ENCODE results near the gene TLX3. TPM values are rescaled to one million over a fixed set of nuclear protein-coding genes. Genes with fewer than 3 reads are reported as not detected.

TLX3 gene
- total RNA-seq, 8 experiments from 2014 or later: not detected

DNA sequence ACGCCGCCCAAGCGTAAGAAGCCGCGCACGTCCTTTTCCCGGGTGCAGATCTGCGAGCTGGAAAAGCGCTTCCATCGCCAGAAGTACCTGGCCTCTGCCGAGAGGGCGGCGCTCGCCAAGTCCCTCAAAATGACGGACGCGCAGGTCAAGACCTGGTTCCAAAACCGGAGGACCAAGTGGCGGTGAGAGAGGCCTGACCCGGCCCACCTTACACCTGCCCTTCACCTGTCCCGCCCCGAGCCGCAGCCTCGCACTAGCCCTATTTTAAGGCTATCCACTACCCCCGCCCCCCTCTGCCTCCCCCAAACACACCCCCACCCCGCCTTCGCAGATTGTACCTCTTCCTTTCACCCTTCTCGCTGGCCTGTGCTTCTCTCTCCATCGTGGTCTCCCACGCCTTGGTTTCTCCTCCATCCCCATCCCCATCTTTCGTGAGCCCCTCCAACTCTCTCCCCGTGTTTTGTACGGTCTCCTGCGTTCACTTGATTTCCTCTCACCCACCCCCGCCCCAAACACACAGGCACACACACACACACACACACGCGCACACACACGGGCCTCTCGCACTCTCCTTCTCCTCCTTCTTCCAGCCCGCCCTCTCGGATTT, 1.3 kb downstream of the TLX3 start:
- in situ Hi-C loops (cut with MboI; ENCODE audit: low pct_unique_long_range_greater_than_20kb in 2 of 9, low sequenced_read_pairs in 9 of 9, unreplicated experiment in 9 of 9): no loop called here
- 0 to 15% (median 2%) methylated on average over 1 to 11 of the region's 41 CpGs; no CpG with 5 or more reads in 7 of the 10 experiments for WGBS, 10 experiments
- no peak overlapping the region for H3K4me3 ChIP-seq
- ATAC-seq (replicated peaks in 6 of 8): no peak
- H3K27ac ChIP-seq: no peak overlapping the region
- H3K4me1 ChIP-seq (replicated peaks in 1 of 2): peaks cover 6 to 19% of the 10 kb centered on the region in 2 donors

DNA sequence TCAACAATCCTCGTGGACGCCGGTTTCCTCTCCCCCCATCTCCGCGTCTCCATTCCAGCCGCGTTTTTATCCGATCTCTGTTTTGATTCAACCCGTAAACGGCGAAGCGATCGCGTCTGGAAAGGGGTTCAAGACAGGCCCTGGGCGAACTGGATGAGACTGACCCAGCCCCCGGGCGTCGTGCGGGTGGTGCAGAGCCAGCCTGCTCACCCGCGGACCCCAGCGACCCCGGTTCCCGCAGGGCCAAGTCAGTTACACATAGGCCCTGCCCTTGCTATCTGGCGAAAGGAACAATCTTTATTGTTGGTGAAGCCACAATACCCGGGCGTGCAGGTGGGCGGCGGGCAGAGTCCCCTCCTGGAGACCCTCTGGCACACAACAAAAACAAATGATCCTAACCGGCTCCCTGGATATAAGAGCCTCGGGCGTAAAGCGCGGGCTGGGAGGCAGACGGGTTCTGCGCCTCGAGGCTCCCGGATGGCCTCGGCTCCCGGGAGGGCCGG, 1.8 kb downstream of the TLX3 start:
- WGBS, 10 experiments: 0 to 20% (median 3%) methylated on average over 1 to 15 of the region's 41 CpGs; no CpG with 5 or more reads in 4 of the 10 experiments
- peaks cover 6 to 19% of the 10 kb centered on the region in 2 donors for H3K4me1 ChIP-seq (replicated peaks in 1 of 2)
- peak in 3 of 8 experiments; percentile 3 to 15 (median 4) for ATAC-seq (replicated peaks in 6 of 8)
- in situ Hi-C loops (cut with MboI; ENCODE audit: low pct_unique_long_range_greater_than_20kb in 2 of 9, low sequenced_read_pairs in 9 of 9, unreplicated experiment in 9 of 9): no loop called here
- H3K27ac ChIP-seq: no peak overlapping the region
- H3K4me3 ChIP-seq: no peak overlapping the region

DNA sequence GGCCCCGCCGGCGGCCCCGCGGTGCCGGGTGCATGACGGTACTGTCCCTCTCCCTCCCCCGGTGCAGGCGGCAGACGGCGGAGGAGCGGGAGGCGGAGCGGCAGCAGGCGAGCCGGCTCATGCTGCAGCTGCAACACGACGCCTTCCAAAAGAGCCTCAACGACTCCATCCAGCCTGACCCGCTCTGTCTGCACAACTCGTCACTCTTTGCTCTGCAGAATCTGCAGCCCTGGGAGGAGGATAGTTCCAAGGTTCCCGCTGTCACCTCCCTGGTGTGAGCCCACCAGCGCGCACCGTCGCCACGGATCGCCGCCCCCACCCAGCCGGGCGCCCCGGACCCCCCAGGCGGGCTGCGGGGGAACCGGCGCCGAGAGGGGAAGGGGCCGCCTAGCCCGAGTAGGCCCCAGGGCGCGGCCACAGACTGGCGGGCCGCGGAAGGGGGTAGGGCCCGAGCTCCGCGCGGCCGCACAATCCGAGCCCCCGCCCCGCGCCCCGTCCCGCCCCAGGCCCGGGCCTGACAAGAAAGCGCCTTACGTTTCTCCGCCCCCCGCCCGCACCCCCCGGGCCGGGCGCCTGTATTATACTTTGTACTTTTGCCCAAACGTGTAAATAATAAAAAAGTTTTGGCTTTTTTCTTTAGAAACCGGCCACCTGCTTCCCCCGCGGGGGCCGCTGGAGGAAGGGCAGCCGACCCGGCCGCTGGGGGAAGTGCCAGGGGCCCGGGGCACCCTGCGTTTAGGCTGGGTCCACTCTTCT, 2.5 kb downstream of the TLX3 start:
- in situ Hi-C loops (cut with MboI; ENCODE audit: low pct_unique_long_range_greater_than_20kb in 2 of 9, low sequenced_read_pairs in 9 of 9, unreplicated experiment in 9 of 9): no loop called here
- Histone ChIP-seq H3K27ac (no peak overlapping the region), H3K4me1 (replicated peaks in 1 of 2) (peaks cover 6 to 21% of the 10 kb centered on the region in 2 donors), H3K4me3 (no peak overlapping the region)
- WGBS, 10 experiments: 0% methylated on average over 1 to 10 of the region's 74 CpGs; no CpG with 5 or more reads in 7 of the 10 experiments
- peak in 7 of 8 experiments; percentile 12 to 66 (median 61) for ATAC-seq (replicated peaks in 6 of 8)

DNA sequence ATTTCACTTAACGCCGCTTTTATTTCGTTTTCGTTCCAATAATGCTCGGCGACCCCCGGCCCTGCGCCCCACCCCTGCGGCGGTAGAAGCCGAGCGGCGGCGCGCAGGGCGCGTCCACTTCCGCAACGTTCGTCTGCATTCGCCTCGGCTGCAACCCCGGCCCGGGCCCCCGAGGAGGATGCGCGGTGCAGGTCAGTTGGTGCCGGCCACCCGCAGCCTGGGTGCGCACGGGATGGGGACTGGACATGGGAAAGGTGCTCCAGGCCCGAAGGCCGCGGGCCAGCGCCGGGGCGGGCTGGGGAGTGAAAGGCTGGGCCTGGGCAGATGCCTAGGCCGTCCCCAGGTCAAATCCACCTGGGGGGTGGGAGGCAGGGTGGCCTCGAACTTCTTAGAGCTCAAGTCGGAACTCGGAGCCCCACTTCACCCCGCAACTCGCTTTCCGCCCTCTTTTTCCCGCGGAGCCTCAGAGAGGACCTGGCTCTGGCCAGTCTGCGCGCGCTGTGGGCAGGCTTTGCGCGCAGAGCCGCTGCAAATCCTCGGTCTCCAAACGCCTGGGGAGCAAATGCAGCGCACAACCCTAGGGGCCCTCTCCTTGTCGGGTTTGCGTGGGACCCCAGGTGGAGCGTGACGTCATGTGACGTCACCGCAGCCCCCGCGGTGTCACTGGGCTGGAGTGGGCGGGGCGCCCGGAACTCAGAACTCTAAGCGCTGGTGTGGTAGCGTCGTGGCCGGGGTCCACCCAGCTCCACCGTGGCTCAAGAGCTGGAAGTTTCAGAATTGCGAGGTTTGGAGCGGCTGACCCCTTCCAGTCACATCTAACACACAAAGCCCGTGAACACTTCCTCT, 3.3 kb downstream of the TLX3 start:
- Histone ChIP-seq H3K27ac (no peak overlapping the region), H3K4me3 (no peak overlapping the region), H3K4me1 (replicated peaks in 1 of 2) (peaks cover 6 to 21% of the 10 kb centered on the region in 2 donors)
- no peak for ATAC-seq (replicated peaks in 6 of 8)
- 0 to 4% (median 1%) methylated on average over 1 to 16 of the region's 74 CpGs for WGBS, 10 experiments
- in situ Hi-C loops (cut with MboI; ENCODE audit: low pct_unique_long_range_greater_than_20kb in 2 of 9, low sequenced_read_pairs in 9 of 9, unreplicated experiment in 9 of 9): no loop called here

DNA sequence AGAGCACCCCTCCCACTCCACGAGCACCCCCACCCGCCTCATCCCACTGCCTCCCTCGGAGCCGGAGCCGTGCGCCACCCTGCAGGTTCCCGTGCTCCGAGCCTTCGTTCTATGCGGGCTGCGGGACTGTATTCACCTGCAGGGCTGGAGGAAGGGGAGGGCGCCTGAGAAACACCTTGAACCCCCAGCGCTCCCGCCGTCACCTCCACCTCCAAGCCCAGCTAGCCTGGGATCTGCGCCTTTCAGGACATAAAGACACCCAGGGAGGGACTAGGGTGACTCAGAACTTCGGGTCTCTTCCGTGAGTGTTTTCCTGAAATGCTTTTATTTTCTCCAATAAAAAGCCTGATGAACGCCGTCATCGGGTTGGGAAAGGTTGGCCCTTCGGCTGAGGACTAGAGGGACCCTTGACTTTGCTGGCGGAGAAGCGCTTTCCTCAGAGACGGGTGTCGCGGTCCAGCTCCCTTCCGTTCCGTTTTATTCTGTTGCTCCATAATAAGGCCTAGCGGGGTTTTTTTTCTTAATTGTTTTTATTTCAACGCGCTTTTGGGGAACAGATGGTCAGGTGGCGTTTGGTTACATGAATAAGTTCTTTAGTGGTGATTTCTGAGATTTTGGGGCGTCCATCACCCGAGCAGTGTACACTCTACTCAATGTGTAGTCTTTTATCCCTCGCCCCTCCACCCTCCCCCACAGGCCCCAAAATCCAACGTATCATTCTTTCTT, 4.6 kb downstream of the TLX3 start:
- no peak overlapping the region for H3K27ac ChIP-seq
- in situ Hi-C loops (cut with MboI; ENCODE audit: low pct_unique_long_range_greater_than_20kb in 2 of 9, low sequenced_read_pairs in 9 of 9, unreplicated experiment in 9 of 9): no loop called here

DNA sequence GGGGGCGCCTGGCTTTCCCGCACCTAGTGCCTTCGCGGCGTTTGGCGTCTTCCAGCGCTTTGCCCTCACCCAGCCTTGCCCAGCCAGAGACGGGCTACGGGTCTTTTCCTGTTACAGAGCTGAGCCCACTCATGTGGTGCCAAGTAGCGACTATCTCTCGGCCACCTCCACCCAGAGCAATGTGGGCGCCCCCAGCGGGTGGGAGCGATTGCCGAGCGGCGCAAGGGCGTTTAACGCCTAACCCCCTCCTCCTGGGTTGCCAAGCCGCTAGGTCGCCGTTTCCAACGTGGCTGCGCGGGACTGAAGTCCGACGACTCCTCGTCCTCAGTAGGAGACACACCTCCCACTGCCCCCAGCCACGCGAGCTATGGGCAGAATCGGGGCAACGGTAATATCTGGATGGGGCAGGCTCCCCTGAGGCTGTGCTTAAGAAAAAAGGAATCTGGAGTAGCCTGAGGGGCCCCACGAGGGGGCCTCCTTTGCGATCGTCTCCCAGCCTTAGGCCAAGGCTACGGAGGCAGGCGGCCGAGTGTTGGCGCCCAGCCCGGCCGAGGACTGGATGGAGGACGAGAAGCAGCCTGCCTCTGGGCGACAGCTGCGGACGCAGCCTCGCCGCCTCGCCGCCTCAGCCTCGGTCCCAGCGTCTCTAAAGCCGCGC, 5.8 kb downstream of the TLX3 start:
- 1 to 2% methylated on average over 11 to 15 of the region's 53 CpGs; no CpG with 5 or more reads in 8 of the 10 experiments for WGBS, 10 experiments
- in situ Hi-C loops (cut with MboI; ENCODE audit: low pct_unique_long_range_greater_than_20kb in 2 of 9, low sequenced_read_pairs in 9 of 9, unreplicated experiment in 9 of 9): no loop called here
- Histone ChIP-seq H3K4me3 (no peak overlapping the region), H3K4me1 (replicated peaks in 1 of 2) (peaks cover 6 to 19% of the 10 kb centered on the region in 2 donors), H3K27ac (no peak overlapping the region)
- ATAC-seq (replicated peaks in 6 of 8): peak in 7 of 8 experiments; percentile 14 to 49 (median 30)

More for the DNA sequence above, 4.6 kb downstream of the TLX3 start:
- no peak for ATAC-seq (replicated peaks in 6 of 8)
- Histone ChIP-seq H3K4me1 (replicated peaks in 1 of 2) (peaks cover 6 to 21% of the 10 kb centered on the region in 2 donors), H3K4me3 (no peak overlapping the region)
- WGBS, 10 experiments: 3 to 41% (median 10%) methylated on average over 1 to 20 of the region's 37 CpGs; no CpG with 5 or more reads in 3 of the 10 experiments

DNA sequence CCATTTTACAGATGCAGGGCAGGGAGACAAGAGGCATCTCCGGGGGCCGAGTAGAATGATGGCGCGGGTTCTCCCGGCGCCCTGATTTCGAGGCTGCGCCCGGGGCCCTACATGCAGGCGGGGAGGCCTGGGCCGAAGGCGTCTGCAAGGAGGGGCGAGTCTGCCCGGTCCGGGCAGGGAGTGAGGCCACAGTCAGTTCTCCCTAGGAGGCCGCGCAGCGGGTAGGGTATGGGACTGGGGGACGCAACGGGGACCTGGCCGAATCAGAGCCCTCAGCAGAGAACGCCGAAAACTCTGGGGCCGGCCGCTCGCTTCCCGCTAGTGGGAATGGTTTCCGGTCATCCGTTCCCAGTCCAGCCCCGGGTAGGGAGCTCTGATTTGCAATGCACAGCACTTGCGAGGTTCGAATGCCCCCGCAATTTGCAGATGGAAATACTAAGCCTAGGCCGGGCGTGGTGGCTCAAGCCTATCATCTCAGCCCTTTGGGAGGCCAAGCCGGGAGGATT, 6.4 kb downstream of the TLX3 start:
- WGBS, 10 experiments: 0 to 13% (median 0%) methylated on average over 1 to 12 of the region's 36 CpGs; no CpG with 5 or more reads in 1 of the 10 experiments
- in situ Hi-C loops (cut with MboI; ENCODE audit: low pct_unique_long_range_greater_than_20kb in 2 of 9, low sequenced_read_pairs in 9 of 9, unreplicated experiment in 9 of 9): no loop called here
- H3K4me3 ChIP-seq: no peak overlapping the region
- no peak overlapping the region for H3K27ac ChIP-seq
- peaks cover 6 to 19% of the 10 kb centered on the region in 2 donors for H3K4me1 ChIP-seq (replicated peaks in 1 of 2)
- peak in 3 of 8 experiments; percentile 10 to 76 (median 61) for ATAC-seq (replicated peaks in 6 of 8)

DNA sequence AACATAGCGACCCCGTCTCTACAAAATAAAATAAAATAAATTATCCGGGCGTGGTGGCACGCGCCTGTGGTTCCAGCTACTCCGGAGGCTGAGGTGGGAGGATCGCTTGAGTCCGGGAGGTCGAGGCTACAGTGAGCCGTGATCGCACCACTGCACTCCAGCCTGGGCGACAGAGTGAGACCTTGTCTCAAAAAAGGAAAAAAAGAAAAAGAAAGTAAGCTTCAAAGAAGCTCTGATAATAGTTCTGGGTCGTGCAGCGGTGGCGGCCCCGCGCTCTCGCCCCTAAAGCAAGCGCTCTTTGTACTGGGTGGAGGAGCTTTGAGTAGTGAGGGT, 6.8 kb downstream of the TLX3 start:
- WGBS, 10 experiments: 0 to 9% (median 7%) methylated on average over 2 to 20 of the region's 20 CpGs; no CpG with 5 or more reads in 5 of the 10 experiments
- no peak for ATAC-seq (replicated peaks in 6 of 8)
- peaks cover 4 to 19% of the 10 kb centered on the region in 2 donors for H3K4me1 ChIP-seq (replicated peaks in 1 of 2)
- no peak overlapping the region for H3K4me3 ChIP-seq
- H3K27ac ChIP-seq: no peak overlapping the region
- in situ Hi-C loops (cut with MboI; ENCODE audit: low pct_unique_long_range_greater_than_20kb in 2 of 9, low sequenced_read_pairs in 9 of 9, unreplicated experiment in 9 of 9): no loop called here

DNA sequence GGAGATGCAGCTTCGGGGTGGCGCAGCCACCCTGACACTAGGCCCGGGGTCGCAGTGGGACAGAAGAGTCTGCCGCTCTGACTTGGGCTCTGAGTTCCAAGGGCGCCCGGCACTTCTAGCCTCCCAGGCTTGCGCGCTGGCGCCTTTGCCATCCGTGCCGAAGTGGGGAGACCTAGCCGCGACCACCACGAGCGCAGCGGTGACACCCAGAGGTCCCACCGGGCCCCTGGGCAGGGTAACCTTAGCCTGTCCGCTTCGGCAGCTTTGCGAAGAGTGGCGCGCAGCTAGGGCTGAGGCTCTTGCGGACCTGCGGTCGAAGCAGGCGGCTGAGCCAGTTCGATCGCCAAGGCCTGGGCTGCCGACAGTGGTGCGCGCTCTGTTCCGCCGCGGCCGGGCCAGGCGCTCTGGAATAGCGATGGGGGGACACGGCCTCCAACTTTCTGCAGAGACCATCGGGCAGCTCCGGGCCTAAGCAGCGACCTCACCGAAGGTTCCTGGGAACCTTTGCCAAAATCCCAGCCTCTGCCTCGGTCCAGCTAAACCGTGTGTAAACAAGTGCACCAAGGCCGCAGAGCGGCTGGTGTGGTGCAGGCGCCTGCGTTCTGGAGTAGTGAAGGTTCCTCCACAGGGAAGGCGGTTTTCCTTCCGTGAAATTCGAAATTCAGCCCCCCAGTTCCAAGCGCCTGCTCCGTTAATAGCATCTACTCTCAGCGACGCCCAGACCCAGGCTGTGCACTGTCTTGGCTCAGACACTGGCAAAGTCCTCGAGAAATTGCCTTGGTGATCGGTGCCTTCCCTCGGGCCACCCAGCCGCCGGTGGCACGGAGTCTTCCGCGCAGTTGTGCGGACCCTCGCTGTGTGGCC, 7.4 kb downstream of the TLX3 start:
- in situ Hi-C loops (cut with MboI; ENCODE audit: low pct_unique_long_range_greater_than_20kb in 2 of 9, low sequenced_read_pairs in 9 of 9, unreplicated experiment in 9 of 9): no loop called here
- peaks cover 0 to 15% of the 10 kb centered on the region in 2 donors for H3K4me1 ChIP-seq (replicated peaks in 1 of 2)
- WGBS, 10 experiments: 0 to 16% (median 7%) methylated on average over 3 to 37 of the region's 66 CpGs; no CpG with 5 or more reads in 4 of the 10 experiments
- no peak overlapping the region for H3K4me3 ChIP-seq
- peak in 3 of 8 experiments; percentile 31 to 43 (median 40) for ATAC-seq (replicated peaks in 6 of 8)
- H3K27ac ChIP-seq: no peak overlapping the region

DNA sequence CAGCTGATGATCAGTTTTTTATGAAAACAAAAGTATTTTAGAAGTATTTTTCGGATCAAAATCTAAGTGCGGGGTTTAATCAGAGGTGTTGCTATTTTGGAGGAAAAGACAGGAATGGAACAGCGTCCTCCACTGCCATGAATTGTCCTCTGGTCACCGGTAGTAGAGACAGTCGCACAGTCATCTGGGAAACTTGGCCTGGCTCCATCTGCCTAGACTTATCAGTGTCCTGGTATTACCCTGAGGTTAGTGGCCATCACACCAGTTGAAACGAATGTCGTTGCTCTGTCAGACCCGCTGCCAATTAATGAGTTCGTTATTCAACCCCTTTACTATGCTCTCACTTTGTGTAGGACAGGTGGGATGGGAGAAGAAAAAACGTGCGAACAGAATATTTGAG, 8.2 kb downstream of the TLX3 start:
- no peak for ATAC-seq (replicated peaks in 6 of 8)
- H3K4me1 ChIP-seq (replicated peaks in 1 of 2): peaks cover 0 to 7% of the 10 kb centered on the region in 2 donors

DNA sequence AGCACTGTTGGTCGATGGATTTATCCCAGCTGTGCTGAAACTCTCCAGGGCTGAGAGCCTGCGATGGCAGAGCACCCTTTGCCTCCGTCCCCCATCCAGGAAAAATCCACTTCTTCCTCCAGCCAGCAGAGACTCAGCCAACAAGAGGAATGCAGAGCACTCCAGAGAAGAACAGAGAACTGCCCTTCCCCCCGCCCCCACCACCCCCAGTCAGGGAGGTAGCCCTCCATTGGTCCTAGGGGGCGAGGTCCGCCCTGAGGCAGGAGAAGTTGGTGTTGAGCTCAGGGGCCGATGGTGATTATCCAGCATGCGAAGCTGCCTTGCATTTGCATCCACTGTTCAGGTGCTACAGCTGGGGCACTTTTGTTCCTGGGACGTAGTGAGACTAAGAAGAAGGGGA, 9.0 kb downstream of the TLX3 start:
- H3K4me1 ChIP-seq (replicated peaks in 1 of 2): peaks cover 0 to 6% of the 10 kb centered on the region in 2 donors
- no peak for ATAC-seq (replicated peaks in 6 of 8)
- no peak overlapping the region for H3K27ac ChIP-seq
- WGBS, 10 experiments: 0% methylated on average over 2 of the region's 9 CpGs; no CpG with 5 or more reads in 8 of the 10 experiments
- H3K4me3 ChIP-seq: no peak overlapping the region
- in situ Hi-C loops (cut with MboI; ENCODE audit: low pct_unique_long_range_greater_than_20kb in 2 of 9, low sequenced_read_pairs in 9 of 9, unreplicated experiment in 9 of 9): no loop called here

More for the DNA sequence above, 8.2 kb downstream of the TLX3 start:
- no peak overlapping the region for H3K4me3 ChIP-seq
- H3K27ac ChIP-seq: no peak overlapping the region
- 0 to 45% (median 21%) methylated on average over 1 to 9 of the region's 11 CpGs; no CpG with 5 or more reads in 3 of the 10 experiments for WGBS, 10 experiments
- in situ Hi-C loops (cut with MboI; ENCODE audit: low pct_unique_long_range_greater_than_20kb in 2 of 9, low sequenced_read_pairs in 9 of 9, unreplicated experiment in 9 of 9): no loop called here

Data from motor neuron (in vitro differentiated cells).